Loucy (cell line): ENCODE results near the gene HABP4.

ENCODE experiments used
- H2AFZ ChIP-seq: fragments of 200-600 bp; sonication (generic); 2 replicates; pipeline ENCODE4 v1.6.0; 2016; ENCODE audit warnings: antibody characterized with exemption, mild to moderate bottlenecking, low read length, moderate library complexity
- H3F3A ChIP-seq: fragments of 200-600 bp; 2 replicates; pipeline ENCODE4 v1.6.0; 2016; ENCODE audit warnings: antibody characterized with exemption, low read depth, mild to moderate bottlenecking
- H3K27me3 ChIP-seq: fragments of 200-600 bp; sonication (generic); 2 replicates; pipeline ENCODE4 v1.6.1; 2014; ENCODE audit warnings: low read length, mild to moderate bottlenecking; ENCODE audit not compliant: insufficient read depth, poor library complexity, severe bottlenecking
- H3K36me3 ChIP-seq: fragments of 200-600 bp; sonication (generic); 2 replicates; pipeline ENCODE4 v1.6.1; 2016; ENCODE audit warnings: low read length; ENCODE audit not compliant: insufficient read depth
- H3K4me1 ChIP-seq: fragments of 200-600 bp; sonication (generic); 2 replicates; pipeline ENCODE4 v1.5.1; 2014; ENCODE audit warnings: low read length, mild to moderate bottlenecking; ENCODE audit not compliant: insufficient read depth, poor library complexity, severe bottlenecking
- H3K4me2 ChIP-seq: fragments of 200-600 bp; sonication (generic); 2 replicates; pipeline ENCODE4 v1.6.0; 2014; ENCODE audit warnings: antibody characterized with exemption, low read length, low read depth, mild to moderate bottlenecking; ENCODE audit not compliant: poor library complexity, severe bottlenecking
- H3K4me3 ChIP-seq: fragments of 200-600 bp; sonication (generic); 2 replicates; pipeline ENCODE4 v1.5.1; 2014; ENCODE audit warnings: low read length, mild to moderate bottlenecking, mixed read lengths; ENCODE audit not compliant: poor library complexity, severe bottlenecking
- H3K79me2 ChIP-seq: fragments of 200-600 bp; sonication (generic); 2 replicates; pipeline ENCODE4 v1.6.1; 2014; ENCODE audit warnings: low read length; ENCODE audit not compliant: insufficient read depth
- H3K9ac ChIP-seq: fragments of 200-600 bp; sonication (generic); 2 replicates; pipeline ENCODE4 v1.6.0; 2014; ENCODE audit warnings: mild to moderate bottlenecking, low read depth, low read length, moderate library complexity; ENCODE audit not compliant: poor library complexity, severe bottlenecking
- H3K9me2 ChIP-seq: fragments of 200-600 bp; sonication (generic); replicated peaks from 2 replicates; pipeline ENCODE4 v1.6.1; 2016; ENCODE audit warnings: low read depth, low read length, mixed read lengths
- H3K9me3 ChIP-seq: fragments of 200-600 bp; sonication (generic); 2 replicates; pipeline ENCODE4 v1.6.1; 2014; ENCODE audit warnings: mild to moderate bottlenecking, antibody characterized with exemption, low read length, low read depth; ENCODE audit not compliant: insufficient read depth
- H4K20me1 ChIP-seq: fragments of 200-600 bp; sonication (generic); 2 replicates; pipeline ENCODE4 v1.6.0; 2014; ENCODE audit warnings: antibody characterized with exemption, low read length, mild to moderate bottlenecking; ENCODE audit not compliant: insufficient read depth, poor library complexity, severe bottlenecking
- CTCF ChIP-seq: fragments of 200-600 bp; sonication (generic); conservative IDR thresholded peaks from 2 replicates; pipeline ENCODE4 v1.5.1; 2014; ENCODE audit warnings: mild to moderate bottlenecking, antibody characterized with exemption, low read length
- EZH2phosphoT487 ChIP-seq: fragments of 200-600 bp; IDR thresholded peaks from 2 replicates; pipeline ENCODE4 v1.6.1; 2018; ENCODE audit warnings: antibody characterized with exemption, mild to moderate bottlenecking, moderate library complexity, borderline replicate concordance

HABP4 gene

GRCh38 chr9:96478829-96479371, 28.9 kb downstream of the HABP4 start:
- no peaks in the 10 kb centered on the region for H3K9me3 ChIP-seq
- H3K9me2 ChIP-seq: no peaks in the 10 kb centered on the region
- no peak overlapping the region for H3K9ac ChIP-seq
- H4K20me1 ChIP-seq: no peaks in the 10 kb centered on the region
- no peaks in the 10 kb centered on the region for H3K4me1 ChIP-seq
- no peak overlapping the region for H3K4me3 ChIP-seq
- no peaks in the 10 kb centered on the region for H3K36me3 ChIP-seq
- H3K79me2 ChIP-seq: no peaks in the 10 kb centered on the region
- H3F3A ChIP-seq: no peaks in the 10 kb centered on the region
- no peak overlapping the region for H3K4me2 ChIP-seq
- TF ChIP-seq EZH2phosphoT487 (no peak), CTCF (no peak)
- H3K27me3 ChIP-seq: no peaks in the 10 kb centered on the region
- H2AFZ ChIP-seq: no peak overlapping the region

GRCh38 chr9:96480736-96481135, 30.8 kb downstream of the HABP4 start:
- no peaks in the 10 kb centered on the region for H4K20me1 ChIP-seq
- H3K4me1 ChIP-seq: no peaks in the 10 kb centered on the region
- no peaks in the 10 kb centered on the region for H3K9me2 ChIP-seq
- H3K36me3 ChIP-seq: no peaks in the 10 kb centered on the region
- no peak for TF ChIP-seq EZH2phosphoT487
- TF ChIP-seq CTCF: no peak
- H3K9me3 ChIP-seq: no peaks in the 10 kb centered on the region
- H3K4me2 ChIP-seq: no peak overlapping the region
- no peak overlapping the region for H3K9ac ChIP-seq
- no peaks in the 10 kb centered on the region for H3K79me2 ChIP-seq
- no peak overlapping the region for H2AFZ ChIP-seq
- H3K4me3 ChIP-seq: no peak overlapping the region
- no peaks in the 10 kb centered on the region for H3K27me3 ChIP-seq
- H3F3A ChIP-seq: no peaks in the 10 kb centered on the region

GRCh38 chr9:96482476-96482875, 32.5 kb downstream of the HABP4 start:
- H3K27me3 ChIP-seq: no peaks in the 10 kb centered on the region
- no peaks in the 10 kb centered on the region for H3K36me3 ChIP-seq
- no peaks in the 10 kb centered on the region for H3K4me1 ChIP-seq
- no peak overlapping the region for H2AFZ ChIP-seq
- TF ChIP-seq CTCF (no peak), EZH2phosphoT487 (no peak)
- H3K4me3 ChIP-seq: no peak overlapping the region
- no peaks in the 10 kb centered on the region for H3K79me2 ChIP-seq
- no peak overlapping the region for H3K9ac ChIP-seq
- no peaks in the 10 kb centered on the region for H4K20me1 ChIP-seq
- H3K9me3 ChIP-seq: no peaks in the 10 kb centered on the region
- no peaks in the 10 kb centered on the region for H3K9me2 ChIP-seq
- H3F3A ChIP-seq: no peaks in the 10 kb centered on the region
- no peak overlapping the region for H3K4me2 ChIP-seq
